ENCODE data around the gene LY6G5C. TPM values are rescaled to one million over a fixed set of nuclear protein-coding genes. Genes with fewer than 3 reads are reported as not detected.
A peak's percentile ranks its signal among the peaks of the same experiment; 100 is the strongest.

Gene LY6G5C
- total and polyA plus RNA-seq, 2 of the 13 experiments (the other 11 are each of a cell fraction or from before 2014, with no cell fraction given) = 0.33 to 0.55 TPM

- TF ChIP-seq ZBTB37 (CRISPR knock-in tag; IDR thresholded peaks at IDR 0.05) = peak; percentile 52; the same call in 1 of the 2 replicates
- peak; percentile 81; the same call in 1 of the 2 replicates for TF ChIP-seq ZNF580 (CRISPR knock-in tag; IDR thresholded peaks at IDR 0.05; ENCODE audit: borderline replicate concordance, low read depth)
- TF ChIP-seq HCFC1 (IDR thresholded peaks at IDR 0.05; ENCODE audit: low read depth, low read length) = no peak
- TF ChIP-seq HMGXB3 (CRISPR knock-in tag; IDR thresholded peaks at IDR 0.05; ENCODE audit: borderline replicate concordance) = peak; percentile 77; the same call in 1 of the 2 replicates
- no peak; the same call in none of the 2 replicates for TF ChIP-seq ISL2 (CRISPR knock-in tag; IDR thresholded peaks at IDR 0.05)
- TF ChIP-seq MYPOP (CRISPR knock-in tag; IDR thresholded peaks at IDR 0.05) = peak; percentile 82
- peak; percentile 41 for TF ChIP-seq DBP (CRISPR knock-in tag; IDR thresholded peaks at IDR 0.05; ENCODE audit: not compliant biosample characterization)
- no peak for TF ChIP-seq MATR3 (CRISPR knock-in tag; IDR thresholded peaks at IDR 0.05)
- TF ChIP-seq CENPX (CRISPR knock-in tag; IDR thresholded peaks at IDR 0.05) = no peak
- no peak for TF ChIP-seq THAP7 (CRISPR knock-in tag; IDR thresholded peaks at IDR 0.05)
- TF ChIP-seq TEAD3 (CRISPR knock-in tag; optimal IDR thresholded peaks at IDR 0.05; ENCODE audit: borderline replicate concordance) = peak; percentile 45
- peak; percentile 66; the same call in 1 of the 2 replicates for TF ChIP-seq ZNF547 (CRISPR knock-in tag; IDR thresholded peaks at IDR 0.05)
- peak; percentile 25; the same call in 1 of the 2 replicates for TF ChIP-seq SMAD1 (CRISPR knock-in tag; IDR thresholded peaks at IDR 0.05; ENCODE audit: borderline replicate concordance, low read depth)
- TF ChIP-seq IKZF4 (CRISPR knock-in tag; IDR thresholded peaks at IDR 0.05; ENCODE audit: borderline replicate concordance, low read depth, not compliant biosample characterization) = no peak
- TF ChIP-seq XBP1 (CRISPR knock-in tag; IDR thresholded peaks at IDR 0.05) = no peak
Observed at GRCh38 chr6:31702819-31703716, 22.2 kb upstream of the LY6G5C start, which contains the start of gene ABHD16A (continued).
